NB4 (cell line): Measurements from ENCODE around the gene BCL11B.

Source experiments
- DNase-seq: peaks from one replicate; pipeline ENCODE4 v3.0.0; 2010; ENCODE audit warnings: low read depth
- H3K4me3 ChIP-seq: one replicate; pipeline ENCODE4 v1.5.1; 2011; ENCODE audit warnings: mild to moderate bottlenecking, low read depth, low read length, moderate library complexity
- MYC ChIP-seq: IDR thresholded peaks from 2 replicates; pipeline ENCODE4 v1.6.1; 2011; ENCODE audit warnings: low read depth, low read length
- POLR2A ChIP-seq: IDR thresholded peaks from 2 replicates; pipeline ENCODE4 v1.6.1; 2011; ENCODE audit warnings: mild to moderate bottlenecking; ENCODE audit not compliant: insufficient read length; ENCODE audit errors: extremely low read depth
- TF ChIP-seq, protein P1 (sequence below): IDR thresholded peaks from one replicate; pipeline ENCODE4 v1.5.1; 2012; ENCODE audit warnings: low read depth, low read length
- TF ChIP-seq, protein P2 (sequence below): IDR thresholded peaks from 2 replicates; pipeline ENCODE4 v1.6.1; 2011; ENCODE audit warnings: low read depth, low read length

BCL11B gene

DNA sequence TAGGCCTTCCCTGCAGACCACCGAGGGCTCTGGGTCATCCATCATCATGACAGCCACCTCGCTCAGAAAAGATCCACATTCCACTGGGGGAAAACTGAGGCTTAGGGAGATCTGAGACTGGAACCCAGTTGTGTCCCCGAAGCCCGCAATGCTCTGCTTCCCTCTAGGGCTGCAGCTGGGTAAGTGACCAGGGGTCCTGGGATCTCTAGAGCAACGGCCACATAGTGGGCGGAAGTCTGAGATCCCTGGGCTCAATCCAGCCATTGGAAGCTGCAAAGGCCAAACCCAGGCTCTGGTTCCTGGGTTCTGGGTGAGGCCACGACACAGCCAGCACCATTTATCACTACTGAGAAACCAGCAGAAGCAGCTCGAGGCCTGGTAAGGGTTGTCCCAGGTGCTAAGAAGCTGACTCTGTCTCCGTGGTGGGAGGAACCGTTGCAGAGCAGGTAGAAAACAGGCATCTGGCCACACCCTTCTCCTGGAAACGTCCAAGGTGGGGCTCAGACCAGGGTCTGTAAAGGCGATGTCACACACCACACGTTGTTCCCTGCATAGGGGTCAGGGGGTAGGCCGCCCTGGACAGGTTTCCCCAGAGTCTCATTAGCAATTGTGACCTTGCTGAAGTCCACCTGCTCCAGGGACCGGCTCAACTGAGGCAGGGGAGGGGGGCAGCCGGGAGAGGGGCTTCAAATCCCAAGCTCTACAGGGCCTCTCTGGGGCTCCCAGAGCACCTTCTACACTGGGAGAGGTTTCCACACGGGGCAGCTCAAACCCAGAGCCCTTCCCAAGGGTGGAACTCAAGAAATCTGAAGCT, 38.6 kb downstream of the BCL11B start:
- TF ChIP-seq, protein P1, sequence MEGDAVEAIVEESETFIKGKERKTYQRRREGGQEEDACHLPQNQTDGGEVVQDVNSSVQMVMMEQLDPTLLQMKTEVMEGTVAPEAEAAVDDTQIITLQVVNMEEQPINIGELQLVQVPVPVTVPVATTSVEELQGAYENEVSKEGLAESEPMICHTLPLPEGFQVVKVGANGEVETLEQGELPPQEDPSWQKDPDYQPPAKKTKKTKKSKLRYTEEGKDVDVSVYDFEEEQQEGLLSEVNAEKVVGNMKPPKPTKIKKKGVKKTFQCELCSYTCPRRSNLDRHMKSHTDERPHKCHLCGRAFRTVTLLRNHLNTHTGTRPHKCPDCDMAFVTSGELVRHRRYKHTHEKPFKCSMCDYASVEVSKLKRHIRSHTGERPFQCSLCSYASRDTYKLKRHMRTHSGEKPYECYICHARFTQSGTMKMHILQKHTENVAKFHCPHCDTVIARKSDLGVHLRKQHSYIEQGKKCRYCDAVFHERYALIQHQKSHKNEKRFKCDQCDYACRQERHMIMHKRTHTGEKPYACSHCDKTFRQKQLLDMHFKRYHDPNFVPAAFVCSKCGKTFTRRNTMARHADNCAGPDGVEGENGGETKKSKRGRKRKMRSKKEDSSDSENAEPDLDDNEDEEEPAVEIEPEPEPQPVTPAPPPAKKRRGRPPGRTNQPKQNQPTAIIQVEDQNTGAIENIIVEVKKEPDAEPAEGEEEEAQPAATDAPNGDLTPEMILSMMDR: no peak
- TF ChIP-seq, protein P2, sequence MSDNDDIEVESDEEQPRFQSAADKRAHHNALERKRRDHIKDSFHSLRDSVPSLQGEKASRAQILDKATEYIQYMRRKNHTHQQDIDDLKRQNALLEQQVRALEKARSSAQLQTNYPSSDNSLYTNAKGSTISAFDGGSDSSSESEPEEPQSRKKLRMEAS: no peak
- TF ChIP-seq MYC: no peak
- no peak for TF ChIP-seq POLR2A
- H3K4me3 ChIP-seq: no peak overlapping the region
- no peak for DNase-seq

DNA sequence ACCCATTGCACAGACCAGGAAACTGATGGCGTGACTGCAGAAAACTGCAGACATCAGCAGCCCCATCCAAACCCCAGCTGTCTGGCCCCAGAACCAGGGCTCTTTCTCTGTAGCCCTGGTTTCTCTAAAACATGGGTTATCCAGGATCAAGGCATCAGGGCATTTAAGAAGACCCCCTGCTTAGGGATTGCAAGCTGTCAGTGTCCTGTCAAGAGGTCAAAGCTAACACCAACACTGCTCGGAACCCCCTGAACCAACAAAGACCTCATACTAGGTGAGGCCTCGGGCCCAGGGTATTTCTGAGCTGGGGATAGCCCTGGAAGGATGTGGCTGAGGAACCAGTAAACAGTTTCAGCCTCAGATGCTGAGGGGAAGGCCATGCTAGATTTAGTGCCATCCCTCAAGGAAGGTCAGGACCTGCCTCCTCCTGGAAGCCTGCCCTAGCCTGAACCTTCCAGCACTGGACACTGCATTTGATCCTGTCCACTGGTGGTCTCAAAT, 39.2 kb downstream of the BCL11B start:
- no peak for DNase-seq
- H3K4me3 ChIP-seq: no peak overlapping the region
- TF ChIP-seq MYC: no peak
- no peak for TF ChIP-seq POLR2A
- TF ChIP-seq, protein P1: no peak
- TF ChIP-seq, protein P2: no peak

DNA sequence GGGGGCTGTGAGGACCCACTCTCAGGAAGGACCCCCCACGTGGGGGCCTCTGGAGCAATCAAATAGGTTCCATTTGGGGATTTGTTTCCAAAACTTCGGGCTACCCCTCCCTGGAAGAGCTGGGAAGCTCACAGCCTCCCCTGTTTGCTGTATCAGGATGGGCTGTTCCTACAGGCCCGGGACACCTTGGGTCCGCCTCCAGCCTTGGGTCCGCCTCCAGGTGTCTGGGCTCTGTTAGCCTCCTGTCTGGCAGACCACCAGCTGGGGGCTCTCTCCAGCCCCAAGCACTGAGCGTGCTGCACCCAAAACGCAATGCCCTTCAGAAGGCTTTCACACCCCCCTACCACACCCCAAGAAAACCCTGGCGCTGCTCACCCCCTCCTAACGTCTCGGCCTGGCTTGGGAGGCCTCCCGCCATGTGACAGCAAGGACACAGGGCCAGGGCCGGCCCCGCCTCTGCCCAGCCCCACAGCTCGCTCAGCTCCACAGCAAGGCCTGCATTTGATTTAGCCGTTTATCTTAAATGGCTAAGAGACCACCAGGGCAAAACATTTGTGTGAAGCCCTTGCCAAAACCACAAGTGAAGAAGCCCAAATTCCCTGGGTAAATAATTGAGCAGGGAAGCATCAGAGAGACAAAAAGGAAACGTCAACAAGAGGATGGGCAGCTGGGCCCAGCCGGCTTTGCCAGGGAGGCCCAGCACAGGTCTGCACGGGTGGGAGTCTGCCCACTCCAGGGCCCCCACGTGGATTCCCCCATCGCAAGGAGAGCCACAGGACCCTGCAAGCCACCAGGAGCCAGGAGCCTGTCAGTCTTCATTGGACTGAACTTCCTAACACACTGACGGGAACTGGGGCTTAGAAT, 39.9 kb downstream of the BCL11B start:
- peak; percentile 17 for DNase-seq
- no peak overlapping the region for H3K4me3 ChIP-seq

DNA sequence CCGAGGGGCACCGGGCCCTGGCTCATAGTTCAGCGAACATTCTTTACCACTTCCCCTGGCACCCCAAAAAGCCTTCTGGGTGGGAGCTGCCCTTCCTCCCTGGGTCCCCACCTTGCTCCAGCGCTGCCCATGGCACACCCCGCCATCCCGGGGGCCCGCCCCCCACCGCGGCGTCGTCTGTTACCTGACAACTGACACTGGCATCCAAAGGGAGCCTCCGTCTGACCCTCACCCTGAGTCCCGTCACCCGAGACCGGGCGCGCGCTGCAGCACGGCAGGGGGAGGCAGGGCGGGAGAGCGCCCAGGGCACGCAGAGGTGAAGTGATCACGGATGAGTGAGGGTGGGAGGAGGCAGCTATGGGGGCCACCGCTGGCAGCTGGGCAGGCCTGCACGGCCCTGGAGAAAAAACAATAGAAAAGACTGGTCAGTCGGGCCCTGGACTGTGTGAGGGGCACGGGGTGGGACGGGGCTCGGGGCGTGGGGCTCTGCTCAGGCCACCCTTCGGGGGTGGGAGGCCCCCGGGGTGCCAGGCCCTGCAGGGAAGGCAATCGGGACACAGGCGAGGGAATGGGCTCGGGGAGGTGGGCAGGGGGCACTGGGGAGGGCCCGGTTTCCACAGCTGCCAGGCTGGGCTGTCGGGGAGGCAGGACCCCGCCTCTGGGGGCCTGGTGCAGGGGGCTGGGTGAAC, 40.7 kb downstream of the BCL11B start:
- DNase-seq: no peak
- no peak for TF ChIP-seq POLR2A
- TF ChIP-seq, protein P2: no peak
- no peak for TF ChIP-seq MYC
- TF ChIP-seq, protein P1: no peak
- no peak overlapping the region for H3K4me3 ChIP-seq

More for the DNA sequence above, 39.9 kb downstream of the BCL11B start:
- TF ChIP-seq MYC: no peak
- TF ChIP-seq, protein P1: no peak
- no peak for TF ChIP-seq POLR2A
- TF ChIP-seq, protein P2: no peak
